NT2/D1 (cell line): ENCODE results near the gene TMOD1.
"Not testable (repeated sequence)": the region's sequence is repeated elsewhere in the genome, so short reads cannot be mapped to it uniquely, and the experiment has no call there.

ENCODE experiments used
- SUZ12 ChIP-seq: IDR thresholded peaks from 2 replicates; pipeline ENCODE4 v1.6.1; 2011; ENCODE audit not compliant: insufficient read length, insufficient read depth; ENCODE audit errors: extremely low read depth
- YY1 ChIP-seq: IDR thresholded peaks from 2 replicates; pipeline ENCODE4 v1.6.1; 2011; ENCODE audit not compliant: insufficient read length, insufficient read depth

DNA sequence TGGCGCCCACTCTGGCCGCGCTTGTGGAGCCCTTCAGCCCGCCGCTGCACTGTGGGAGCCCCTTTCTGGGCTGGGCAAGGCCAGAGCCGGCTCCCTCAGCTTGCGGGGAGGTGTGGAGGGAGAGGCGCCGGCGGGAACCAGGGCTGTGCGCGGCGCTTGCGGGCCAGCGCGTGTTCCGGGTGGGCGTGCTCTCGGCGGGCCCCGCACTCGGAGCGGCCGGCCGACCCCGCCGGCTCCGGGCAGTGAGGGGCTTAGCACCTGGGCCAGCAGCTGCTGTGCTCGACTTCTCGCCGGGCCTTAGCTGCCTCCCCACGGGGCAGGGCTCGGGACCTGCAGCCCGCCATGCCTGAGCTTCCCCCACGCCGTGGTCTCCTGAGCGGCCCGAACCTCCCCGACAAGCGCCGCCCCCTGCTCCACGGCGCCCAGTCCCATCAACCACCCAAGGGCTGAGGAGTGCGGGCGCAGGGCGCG is 72.7 kb downstream of the TMOD1 start:
- TF ChIP-seq YY1, SUZ12: not testable (repeated sequence)
